Thymus (tissue), 2 donors: ENCODE measurements around the gene ZNF525. TPM values are rescaled to one million over a fixed set of nuclear protein-coding genes. Genes with fewer than 3 reads are reported as not detected.

Experiments
- polyA plus RNA-seq: library from polyadenylated mRNA; stranded (reverse); fragments of 200-250 nt; gene quantifications from one replicate; pipeline ENCODE4 v1.2.3, GENCODE V29; 2013
- total RNA-seq: library from RNA; stranded (reverse); fragments of 120-200 nt; gene quantifications from one replicate; pipeline ENCODE4 v1.2.4, GENCODE V29; 2013
- donor health status: healthy.

The ZNF525 gene
- total and polyA plus RNA-seq, 2 donors: 12.8 to 18.0 TPM

Other genes with a start within 250 kb of the ZNF525 start
- 8.1 TPM for gene ZNF415, start 232.8 kb upstream of the ZNF525 start, total RNA-seq
- 9.1 TPM for gene ZNF415, start 232.8 kb upstream of the ZNF525 start, polyA plus RNA-seq
- gene ZNF347, start 206.7 kb upstream of the ZNF525 start, total RNA-seq: 7.6 TPM
- gene ZNF347, start 206.7 kb upstream of the ZNF525 start, polyA plus RNA-seq: 6.8 TPM
- gene ZNF665, start 172.3 kb upstream of the ZNF525 start, total RNA-seq: 5.6 TPM
- 7.7 TPM for gene ZNF665, start 172.3 kb upstream of the ZNF525 start, polyA plus RNA-seq
- gene ZNF677, start 110.8 kb upstream of the ZNF525 start, total RNA-seq: 12.8 TPM
- 13.2 TPM for gene ZNF677, start 110.8 kb upstream of the ZNF525 start, polyA plus RNA-seq
- not detected for gene VN1R2, start 107.4 kb upstream of the ZNF525 start, total RNA-seq
- not detected for gene VN1R2, start 107.4 kb upstream of the ZNF525 start, polyA plus RNA-seq
- gene VN1R4, start 98.0 kb upstream of the ZNF525 start, total RNA-seq: not detected
- not detected for gene VN1R4, start 98.0 kb upstream of the ZNF525 start, polyA plus RNA-seq
- 10.5 TPM for gene ZNF845, start 32.0 kb upstream of the ZNF525 start, total RNA-seq
- 5.7 TPM for gene ZNF845, start 32.0 kb upstream of the ZNF525 start, polyA plus RNA-seq
- gene ZNF765, start 29.4 kb downstream of the ZNF525 start, total RNA-seq: 12.2 TPM
- 6.2 TPM for gene ZNF765, start 29.4 kb downstream of the ZNF525 start, polyA plus RNA-seq
- 9.7 TPM for gene ZNF761, start 66.3 kb downstream of the ZNF525 start, total RNA-seq
- gene ZNF761, start 66.3 kb downstream of the ZNF525 start, polyA plus RNA-seq: 14.9 TPM
- gene ZNF813, start 102.0 kb downstream of the ZNF525 start, total RNA-seq: 4.6 TPM
- 2.5 TPM for gene ZNF813, start 102.0 kb downstream of the ZNF525 start, polyA plus RNA-seq
- gene ZNF331, start 172.4 kb downstream of the ZNF525 start, total RNA-seq: 7.6 TPM
- 26.9 TPM for gene ZNF331, start 172.4 kb downstream of the ZNF525 start, polyA plus RNA-seq